GM06990 (cell line): ENCODE results near the gene FIGNL1.

Experiments used
- DNase-seq: peaks from one replicate; pipeline ENCODE4 v3.0.0-alpha.2; 2011; ENCODE audit not compliant: insufficient read length; ENCODE audit errors: extremely low read depth
- H3K27me3 ChIP-seq: replicated peaks from 2 replicates; pipeline ENCODE4 v1.6.0; 2011; ENCODE audit warnings: low read length; ENCODE audit not compliant: control insufficient read depth, insufficient read depth
- H3K36me3 ChIP-seq: 2 replicates; pipeline ENCODE4 v1.5.1; 2011; ENCODE audit warnings: low read length; ENCODE audit not compliant: control insufficient read depth, insufficient read depth
- H3K4me3 ChIP-seq: replicated peaks from 2 replicates; pipeline ENCODE4 v1.5.1; 2011; ENCODE audit warnings: low read depth, mild to moderate bottlenecking, control low read depth, low read length
- TF ChIP-seq, protein P1 (sequence below): IDR thresholded peaks from 2 replicates; pipeline ENCODE4 v1.5.1; 2011; ENCODE audit warnings: low read length, control low read depth, mild to moderate bottlenecking, inconsistent platforms; ENCODE audit not compliant: insufficient read depth, poor library complexity, severe bottlenecking

FIGNL1 gene

GRCh38 chr7:50480797-50481196, 30.6 kb upstream of the FIGNL1 start:
- no peak overlapping the region for H3K4me3 ChIP-seq
- DNase-seq, result no peak
- no peaks in the 10 kb centered on the region for H3K36me3 ChIP-seq
- TF ChIP-seq, protein P1, sequence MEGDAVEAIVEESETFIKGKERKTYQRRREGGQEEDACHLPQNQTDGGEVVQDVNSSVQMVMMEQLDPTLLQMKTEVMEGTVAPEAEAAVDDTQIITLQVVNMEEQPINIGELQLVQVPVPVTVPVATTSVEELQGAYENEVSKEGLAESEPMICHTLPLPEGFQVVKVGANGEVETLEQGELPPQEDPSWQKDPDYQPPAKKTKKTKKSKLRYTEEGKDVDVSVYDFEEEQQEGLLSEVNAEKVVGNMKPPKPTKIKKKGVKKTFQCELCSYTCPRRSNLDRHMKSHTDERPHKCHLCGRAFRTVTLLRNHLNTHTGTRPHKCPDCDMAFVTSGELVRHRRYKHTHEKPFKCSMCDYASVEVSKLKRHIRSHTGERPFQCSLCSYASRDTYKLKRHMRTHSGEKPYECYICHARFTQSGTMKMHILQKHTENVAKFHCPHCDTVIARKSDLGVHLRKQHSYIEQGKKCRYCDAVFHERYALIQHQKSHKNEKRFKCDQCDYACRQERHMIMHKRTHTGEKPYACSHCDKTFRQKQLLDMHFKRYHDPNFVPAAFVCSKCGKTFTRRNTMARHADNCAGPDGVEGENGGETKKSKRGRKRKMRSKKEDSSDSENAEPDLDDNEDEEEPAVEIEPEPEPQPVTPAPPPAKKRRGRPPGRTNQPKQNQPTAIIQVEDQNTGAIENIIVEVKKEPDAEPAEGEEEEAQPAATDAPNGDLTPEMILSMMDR, result no peak
- H3K27me3 ChIP-seq, result no peaks in the 10 kb centered on the region

DNA sequence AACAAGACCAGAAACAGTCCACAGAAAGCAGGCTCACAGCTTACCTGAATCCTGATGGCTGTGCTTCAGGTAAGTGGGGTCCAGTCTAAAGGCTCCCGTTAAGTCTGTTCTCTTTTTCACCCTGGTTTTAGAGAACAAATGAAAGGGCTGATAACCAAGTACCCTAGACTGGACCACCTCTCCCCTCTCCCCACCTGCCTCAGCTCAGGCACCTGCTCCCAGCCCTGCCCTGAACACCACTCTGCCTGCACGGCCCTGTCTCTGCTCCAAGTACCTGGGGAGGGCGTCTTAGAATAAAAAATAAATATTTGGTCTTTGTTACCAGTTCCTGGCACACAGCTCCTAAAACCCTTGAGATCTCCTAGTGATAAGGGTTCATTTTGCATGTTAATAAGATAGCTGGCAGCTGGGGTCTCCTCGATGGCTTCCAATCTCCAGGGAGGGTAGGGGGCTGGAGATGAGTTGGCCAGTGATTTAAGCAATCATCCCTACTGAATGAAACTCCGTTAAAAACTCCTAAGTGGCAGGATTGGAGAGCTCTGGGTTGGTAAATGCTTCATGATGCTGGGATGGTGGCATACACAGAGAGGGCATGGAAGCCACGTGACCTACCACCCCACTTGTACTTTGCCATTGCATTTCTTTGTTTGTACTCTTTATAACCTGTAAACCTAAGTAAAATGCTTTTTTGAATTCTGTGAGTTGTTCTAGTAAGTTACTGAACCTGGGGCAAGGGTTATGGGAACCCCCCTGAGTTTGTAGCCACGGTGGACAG, 29.8 kb upstream of the FIGNL1 start:
- Histone ChIP-seq H3K36me3 (no peaks in the 10 kb centered on the region), H3K27me3 (no peaks in the 10 kb centered on the region), H3K4me3 (no peak overlapping the region)
- TF ChIP-seq, protein P1, result no peak
- DNase-seq, result no peak

DNA sequence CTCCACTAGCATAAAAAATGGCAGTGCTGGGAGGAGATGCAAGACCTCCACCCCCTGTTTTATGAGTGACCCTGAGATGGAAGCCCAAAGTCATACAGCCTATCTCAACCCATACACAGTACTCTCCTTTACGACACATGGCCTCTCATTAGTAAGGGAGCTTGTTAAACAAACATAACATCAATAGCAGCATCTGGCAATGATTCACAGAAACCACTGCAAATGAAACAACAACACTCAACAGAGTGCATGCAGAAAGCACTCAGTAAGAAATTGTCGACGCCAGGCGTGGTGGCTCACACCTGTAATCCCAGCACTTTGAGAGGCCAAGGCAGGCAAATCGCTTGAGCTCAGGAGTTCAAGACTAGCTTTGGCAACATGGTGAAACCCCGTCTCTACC, 27.5 kb upstream of the FIGNL1 start:
- TF ChIP-seq, protein P1, result no peak
- H3K4me3 ChIP-seq, result no peak overlapping the region
- no peak for DNase-seq
- H3K36me3 ChIP-seq, result no peaks in the 10 kb centered on the region
- H3K27me3 ChIP-seq, result no peaks in the 10 kb centered on the region

- TF ChIP-seq, protein P1, result no peak
- no peak for DNase-seq
- Histone ChIP-seq H3K36me3 (no peaks in the 10 kb centered on the region), H3K27me3 (no peaks in the 10 kb centered on the region), H3K4me3 (no peak overlapping the region)
Measured at GRCh38 chr7:50476953-50477625, 26.9 kb upstream of the FIGNL1 start.

- DNase-seq, result no peak
- TF ChIP-seq, protein P1, result no peak
- H3K4me3 ChIP-seq, result no peak overlapping the region
- H3K36me3 ChIP-seq, result no peaks in the 10 kb centered on the region
- no peaks in the 10 kb centered on the region for H3K27me3 ChIP-seq
Measured at GRCh38 chr7:50475340-50475739, 25.2 kb upstream of the FIGNL1 start.
